ENCODE measurements around the gene SLC34A3. TPM values are rescaled to one million over a fixed set of nuclear protein-coding genes. Genes with fewer than 3 reads are reported as not detected.

Gene SLC34A3
- total RNA-seq, 1 donor from 2014 or later, result not detected

DNA sequence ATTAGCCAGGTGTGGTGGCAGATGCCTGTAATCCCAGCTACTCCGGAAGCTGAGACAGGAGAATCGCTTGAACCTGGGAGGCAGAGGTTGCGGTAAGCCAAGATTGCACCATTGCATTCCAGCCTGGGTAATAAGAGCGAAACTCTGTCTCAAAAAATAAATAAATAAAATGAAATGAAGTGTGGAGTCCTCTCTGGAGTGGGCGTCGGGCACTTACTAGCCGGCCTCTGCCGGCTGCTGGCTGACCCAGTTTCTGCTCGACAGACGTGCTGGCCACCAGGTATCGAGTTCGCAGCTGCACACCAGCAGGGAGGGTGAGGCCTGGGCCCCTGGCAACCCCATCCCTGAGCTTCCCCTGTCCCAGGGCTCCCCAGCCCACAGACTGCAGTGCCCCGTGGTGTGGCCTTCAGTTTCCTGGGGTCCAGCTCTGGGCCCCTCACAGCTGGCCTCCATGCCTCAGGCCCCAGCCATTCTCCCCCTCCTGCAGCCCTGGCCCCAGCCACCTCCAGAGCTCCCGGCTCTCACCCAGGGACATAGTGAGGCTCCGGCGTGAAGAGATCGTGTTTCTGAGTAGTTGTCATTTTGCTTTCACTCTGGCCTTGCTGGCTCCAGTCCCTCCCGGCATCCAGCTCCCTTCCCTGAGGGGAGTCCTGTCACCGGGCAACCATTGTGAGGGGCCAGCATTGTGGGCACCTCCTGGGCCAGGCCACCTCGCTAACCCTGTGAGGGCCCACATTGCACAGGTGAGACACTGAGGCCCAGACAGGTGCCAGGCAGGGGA is 16.6 kb downstream of the SLC34A3 start:
- H3K27ac ChIP-seq, result no peak overlapping the region

DNA sequence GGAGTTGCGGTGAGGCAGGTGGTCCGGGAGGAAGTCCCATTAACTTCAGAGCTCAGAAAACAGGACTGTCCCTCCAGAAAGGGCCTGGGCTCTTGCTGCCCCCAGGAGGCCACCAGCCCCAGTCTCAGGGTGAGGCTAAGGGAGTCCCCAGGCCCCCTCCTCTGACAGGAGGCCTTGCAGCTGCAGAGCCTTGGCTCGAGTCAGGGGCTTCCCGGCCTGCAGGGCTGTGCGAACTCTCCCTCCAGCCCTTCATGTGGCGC is 17.1 kb downstream of the SLC34A3 start:
- H3K4me3 ChIP-seq, result no peak overlapping the region
- H3K9me3 Mint-ChIP-seq, result no peaks in the 10 kb centered on the region
- no peaks in the 10 kb centered on the region for H3K27me3 ChIP-seq
- no peak overlapping the region for H3K4me3 Mint-ChIP-seq
- H3K9ac ChIP-seq, result no peak overlapping the region
- H3K36me3 Mint-ChIP-seq, result peaks cover 4% of the 10 kb centered on the region
- peaks cover 35% of the 10 kb centered on the region for H3K4me1 Mint-ChIP-seq
- H3K27me3 Mint-ChIP-seq (ENCODE audit: insufficient read depth, low read depth), result no peaks in the 10 kb centered on the region
- H3K79me2 ChIP-seq (ENCODE audit: low read depth), result peaks cover 7% of the 10 kb centered on the region
- peaks cover 20% of the 10 kb centered on the region for H3F3A ChIP-seq (ENCODE audit: low read depth)
- DNase-seq (ENCODE audit: low spot score), result no peak
- H3K36me3 ChIP-seq, result no peaks in the 10 kb centered on the region
- no peak overlapping the region for H2AFZ ChIP-seq (replicated peaks)
- TF ChIP-seq, protein P1, sequence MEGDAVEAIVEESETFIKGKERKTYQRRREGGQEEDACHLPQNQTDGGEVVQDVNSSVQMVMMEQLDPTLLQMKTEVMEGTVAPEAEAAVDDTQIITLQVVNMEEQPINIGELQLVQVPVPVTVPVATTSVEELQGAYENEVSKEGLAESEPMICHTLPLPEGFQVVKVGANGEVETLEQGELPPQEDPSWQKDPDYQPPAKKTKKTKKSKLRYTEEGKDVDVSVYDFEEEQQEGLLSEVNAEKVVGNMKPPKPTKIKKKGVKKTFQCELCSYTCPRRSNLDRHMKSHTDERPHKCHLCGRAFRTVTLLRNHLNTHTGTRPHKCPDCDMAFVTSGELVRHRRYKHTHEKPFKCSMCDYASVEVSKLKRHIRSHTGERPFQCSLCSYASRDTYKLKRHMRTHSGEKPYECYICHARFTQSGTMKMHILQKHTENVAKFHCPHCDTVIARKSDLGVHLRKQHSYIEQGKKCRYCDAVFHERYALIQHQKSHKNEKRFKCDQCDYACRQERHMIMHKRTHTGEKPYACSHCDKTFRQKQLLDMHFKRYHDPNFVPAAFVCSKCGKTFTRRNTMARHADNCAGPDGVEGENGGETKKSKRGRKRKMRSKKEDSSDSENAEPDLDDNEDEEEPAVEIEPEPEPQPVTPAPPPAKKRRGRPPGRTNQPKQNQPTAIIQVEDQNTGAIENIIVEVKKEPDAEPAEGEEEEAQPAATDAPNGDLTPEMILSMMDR (IDR thresholded peaks at IDR 0.05), result no peak
- TF ChIP-seq EZH2 (IDR thresholded peaks at IDR 0.05), result no peak
- TF ChIP-seq EZH2phosphoT487 (IDR thresholded peaks at IDR 0.05), result no peak
- no peak overlapping the region for H3K27ac Mint-ChIP-seq
- H3K4me2 ChIP-seq, result no peak overlapping the region
- no peaks in the 10 kb centered on the region for H3K9me3 ChIP-seq (ENCODE audit: low read depth)
- no peak overlapping the region for H3K27ac ChIP-seq
- peaks cover 12% of the 10 kb centered on the region for H3K4me1 ChIP-seq
- H4K20me1 ChIP-seq (ENCODE audit: low read depth), result peaks cover 17% of the 10 kb centered on the region

More for the DNA sequence above, 16.6 kb downstream of the SLC34A3 start:
- H3K4me2 ChIP-seq, result no peak overlapping the region
- H3K9ac ChIP-seq, result no peak overlapping the region
- Mint-ChIP-seq H3K36me3 (peaks cover 9% of the 10 kb centered on the region), H3K9me3 (no peaks in the 10 kb centered on the region), H3K4me3 (no peak overlapping the region), H3K27ac (peak overlapping the region; percentile 29), H3K4me1 (peaks cover 40% of the 10 kb centered on the region), H3K27me3 (ENCODE audit: insufficient read depth, low read depth) (no peaks in the 10 kb centered on the region)
- no peak overlapping the region for H3K4me3 ChIP-seq
- H2AFZ ChIP-seq (replicated peaks), result no peak overlapping the region
- H3K27me3 ChIP-seq, result no peaks in the 10 kb centered on the region
- no peak for TF ChIP-seq EZH2 (IDR thresholded peaks at IDR 0.05)
- H3K36me3 ChIP-seq, result no peaks in the 10 kb centered on the region
- DNase-seq (ENCODE audit: low spot score), result no peak
- H3K9me3 ChIP-seq (ENCODE audit: low read depth), result no peaks in the 10 kb centered on the region
- peaks cover 25% of the 10 kb centered on the region for H3F3A ChIP-seq (ENCODE audit: low read depth)
- H4K20me1 ChIP-seq (ENCODE audit: low read depth), result peaks cover 22% of the 10 kb centered on the region
- peaks cover 12% of the 10 kb centered on the region for H3K79me2 ChIP-seq (ENCODE audit: low read depth)
- peaks cover 15% of the 10 kb centered on the region for H3K4me1 ChIP-seq

DNA sequence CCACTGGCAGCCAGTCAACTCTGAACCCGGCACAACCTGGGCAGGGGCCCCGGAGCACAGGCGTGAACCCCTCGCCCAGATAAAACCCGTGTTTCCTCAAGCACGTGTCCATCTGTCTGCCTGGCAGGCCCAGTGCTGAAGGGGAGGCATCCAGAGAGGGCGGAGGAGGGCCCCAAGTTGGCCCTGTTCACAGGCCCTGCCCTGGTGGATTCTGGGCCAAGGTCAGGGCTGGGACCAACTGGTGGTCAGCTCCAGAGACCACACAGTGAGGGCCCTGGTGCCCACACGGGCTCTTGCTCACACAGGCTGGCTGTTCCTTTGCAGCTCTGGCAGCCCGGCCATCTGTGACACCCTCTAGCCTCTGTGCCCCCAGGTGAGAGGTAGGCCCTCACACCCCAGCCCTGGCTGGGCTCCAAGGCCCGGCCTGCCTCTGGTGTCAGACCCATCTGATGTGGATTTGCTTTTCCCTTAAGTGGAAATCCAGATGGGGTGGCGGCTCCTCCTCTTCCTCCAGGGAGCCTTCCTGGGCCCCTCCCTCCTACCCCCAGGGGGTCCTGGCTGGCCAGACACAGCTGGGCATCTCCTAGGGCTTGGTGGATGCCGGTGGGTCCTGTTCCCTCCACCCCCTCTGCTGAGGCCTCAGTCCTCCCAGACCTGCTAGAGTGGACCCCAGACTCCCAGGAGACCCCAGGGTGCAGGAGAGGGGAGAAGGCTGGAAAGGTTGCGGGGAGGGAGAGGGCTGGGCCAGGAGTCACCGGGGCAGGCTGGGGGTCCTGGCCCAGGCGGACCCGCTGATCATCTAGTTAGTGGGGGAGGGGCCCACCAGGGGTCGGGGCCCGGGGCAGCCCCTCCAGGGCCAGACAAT is 19.9 kb downstream of the SLC34A3 start:
- Histone ChIP-seq H3K9ac (no peak overlapping the region), H3K9me3 (ENCODE audit: low read depth) (no peaks in the 10 kb centered on the region), H3K36me3 (no peaks in the 10 kb centered on the region), H3K4me1 (peaks cover 25% of the 10 kb centered on the region), H3K4me2 (no peak overlapping the region), H3F3A (ENCODE audit: low read depth) (peaks cover 10% of the 10 kb centered on the region), H3K27me3 (peaks cover 6% of the 10 kb centered on the region), H4K20me1 (ENCODE audit: low read depth) (peaks cover 5% of the 10 kb centered on the region), H2AFZ (replicated peaks) (no peak overlapping the region), H3K4me3 (no peak overlapping the region), H3K27ac (no peak overlapping the region), H3K79me2 (ENCODE audit: low read depth) (peaks cover 3% of the 10 kb centered on the region)
- Mint-ChIP-seq H3K36me3 (no peaks in the 10 kb centered on the region), H3K27me3 (ENCODE audit: insufficient read depth, low read depth) (peaks cover 3% of the 10 kb centered on the region), H3K27ac (peak overlapping the region; percentile 84), H3K4me3 (peak overlapping the region; percentile 71), H3K4me1 (peaks cover 31% of the 10 kb centered on the region), H3K9me3 (no peaks in the 10 kb centered on the region)
- no peak for TF ChIP-seq EZH2phosphoT487 (IDR thresholded peaks at IDR 0.05)
- no peak for TF ChIP-seq EZH2 (IDR thresholded peaks at IDR 0.05)
- TF ChIP-seq, protein P1 (IDR thresholded peaks at IDR 0.05), result no peak
- DNase-seq (ENCODE audit: low spot score), result no peak

GRCh38 chr9:137251194-137251461 is 20.4 kb downstream of the SLC34A3 start, which contains the start of gene STPG3:
Gene STPG3 (plus strand): TSS chr9:137251286. CDS start chr9:137251287, 1 bp downstream.
- H3K27me3 ChIP-seq, result peaks cover 6% of the 10 kb centered on the region
- H3F3A ChIP-seq (ENCODE audit: low read depth), result peaks cover 10% of the 10 kb centered on the region
- H3K4me1 ChIP-seq, result peaks cover 28% of the 10 kb centered on the region
- no peak within 1 kb of the TSS for H3K9ac ChIP-seq
- no peak for DNase-seq (ENCODE audit: low spot score)
- TF ChIP-seq, protein P1 (IDR thresholded peaks at IDR 0.05), result no peak
- no peak for TF ChIP-seq EZH2phosphoT487 (IDR thresholded peaks at IDR 0.05)
- no peak for TF ChIP-seq EZH2 (IDR thresholded peaks at IDR 0.05)
- Mint-ChIP-seq H3K27me3 (ENCODE audit: insufficient read depth, low read depth) (peaks cover 3% of the 10 kb centered on the region), H3K36me3 (no peaks in the 10 kb centered on the region), H3K4me1 (peaks cover 32% of the 10 kb centered on the region), H3K9me3 (no peaks in the 10 kb centered on the region), H3K4me3 (peak within 1 kb of the TSS; percentile 71), H3K27ac (peak within 1 kb of the TSS; percentile 84)
- H3K9me3 ChIP-seq (ENCODE audit: low read depth), result no peaks in the 10 kb centered on the region
- peaks cover 10% of the 10 kb centered on the region for H4K20me1 ChIP-seq (ENCODE audit: low read depth)
- H3K4me3 ChIP-seq, result no peak within 1 kb of the TSS
- H3K36me3 ChIP-seq, result no peaks in the 10 kb centered on the region
- H3K27ac ChIP-seq, result no peak within 1 kb of the TSS
- peaks cover 9% of the 10 kb centered on the region for H3K79me2 ChIP-seq (ENCODE audit: low read depth)
- no peak within 1 kb of the TSS for H2AFZ ChIP-seq (replicated peaks)
- H3K4me2 ChIP-seq, result no peak within 1 kb of the TSS

All from neural progenitor cell (in vitro differentiated cells).